GM12872 (cell line): ENCODE data around the gene CAPN10.

Source experiments
- CTCF ChIP-seq: IDR thresholded peaks from 3 replicates; pipeline ENCODE4 v1.5.1; 2011; ENCODE audit warnings: low read depth, mild to moderate bottlenecking, low read length, moderate library complexity; ENCODE audit not compliant: insufficient read depth

CAPN10 gene

GRCh38 chr2:240575101-240575965 is 11.2 kb upstream of the CAPN10 start:
- TF ChIP-seq CTCF = no peak

GRCh38 chr2:240576036-240576435 is 10.5 kb upstream of the CAPN10 start:
- TF ChIP-seq CTCF = no peak

- no peak for TF ChIP-seq CTCF
Measured at GRCh38 chr2:240576436-240577205, 9.9 kb upstream of the CAPN10 start.

GRCh38 chr2:240577281-240578109 is 9.0 kb upstream of the CAPN10 start:
- no peak for TF ChIP-seq CTCF

- no peak for TF ChIP-seq CTCF
Measured at GRCh38 chr2:240578110-240578450, 8.5 kb upstream of the CAPN10 start.

- no peak for TF ChIP-seq CTCF
Measured at GRCh38 chr2:240578488-240578887, 8.0 kb upstream of the CAPN10 start.
